Measurements from ENCODE around the gene VPS45. TPM values are rescaled to one million over a fixed set of nuclear protein-coding genes. Genes with fewer than 3 reads are reported as not detected.
A peak's percentile ranks its signal among the peaks of the same experiment; 100 is the strongest.

The VPS45 gene
- total RNA-seq, 6 donors from 2014 or later: 16.3 to 50.3 (median 30.8) TPM

DNA sequence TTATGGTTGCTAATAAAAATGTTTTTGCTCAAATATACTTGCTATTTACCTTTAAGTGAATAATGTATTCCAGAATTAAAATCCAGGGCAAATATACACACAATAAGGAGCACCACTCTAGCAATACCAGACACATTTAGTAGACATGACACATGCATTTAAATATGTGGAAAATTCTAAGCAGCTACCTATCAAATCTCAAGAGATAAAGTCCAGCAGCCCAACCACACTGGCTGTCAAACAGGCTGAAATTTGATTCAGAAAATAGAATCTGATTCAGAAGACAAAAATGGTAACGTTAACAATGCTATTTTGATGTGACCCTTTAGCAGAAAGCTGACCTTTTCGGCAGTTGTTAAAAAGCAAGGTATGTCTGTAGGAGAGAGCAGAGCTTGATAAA lies 124.4 kb downstream of the VPS45 start:
- 75 to 81% methylated on average over 2 of the region's 2 CpGs for WGBS, 2 donors
- no peaks in the 10 kb centered on the region for H3K36me3 ChIP-seq
- ATAC-seq (ENCODE audit: low FRiP score in 2 of 2): no peak

DNA sequence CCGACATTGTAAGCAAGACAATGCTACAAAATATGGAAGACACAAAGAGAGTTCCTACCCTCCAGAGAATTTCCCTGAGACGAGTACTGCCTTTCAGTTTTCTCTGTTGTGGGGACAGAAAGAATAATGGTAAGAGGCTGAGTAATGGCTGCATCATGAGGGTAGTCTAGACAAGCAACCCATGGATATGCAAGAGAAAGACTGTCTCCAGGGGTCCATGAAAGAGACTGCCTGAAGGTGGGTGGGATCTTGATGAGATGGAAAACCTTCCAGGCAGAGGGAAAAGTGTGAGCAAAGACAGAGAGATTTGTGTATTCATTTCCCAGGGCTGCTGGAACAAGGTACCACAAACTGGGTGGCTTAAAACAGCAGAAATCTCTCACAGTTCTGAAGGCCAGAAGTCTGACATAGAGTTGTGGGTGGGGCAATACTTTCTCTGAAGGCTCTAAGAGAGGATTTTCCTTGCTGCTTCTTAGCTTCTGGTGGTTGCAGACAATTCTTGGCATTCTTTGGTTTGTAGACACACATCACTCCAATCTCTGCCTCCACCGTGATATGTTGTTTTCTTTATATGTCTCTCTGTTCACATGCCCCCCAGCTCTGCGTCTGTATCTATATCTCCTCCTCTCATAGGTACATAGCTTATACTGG lies 126.9 kb downstream of the VPS45 start:
- 83 to 87% methylated on average over 4 of the region's 4 CpGs for WGBS, 2 donors
- TF ChIP-seq POLR2AphosphoS5 (IDR thresholded peaks at IDR 0.05) (no peak), POLR2A (IDR thresholded peaks at IDR 0.05) (no peak), EP300 (IDR thresholded peaks at IDR 0.05) (no peak), CTCF (IDR thresholded peaks at IDR 0.05) (no peak)

More for the DNA sequence above, 124.4 kb downstream of the VPS45 start:
- H3K27ac ChIP-seq: peak overlapping the region in 1 of 4 donors; percentile 42
- H3K27me3 ChIP-seq: no peaks in the 10 kb centered on the region
- H3K4me3 ChIP-seq: no peak overlapping the region
- H3K4me1 ChIP-seq: peaks cover 0 to 8% (median 6%) of the 10 kb centered on the region in 4 donors
- TF ChIP-seq EP300 (IDR thresholded peaks at IDR 0.05) (no peak), POLR2A (IDR thresholded peaks at IDR 0.05) (no peak), POLR2AphosphoS5 (IDR thresholded peaks at IDR 0.05) (no peak), CTCF (IDR thresholded peaks at IDR 0.05) (no peak)
- DNase-seq: no peak
- H3K9me3 ChIP-seq: no peaks in the 10 kb centered on the region

More for the DNA sequence above, 126.9 kb downstream of the VPS45 start:
- H3K27ac ChIP-seq: no peak overlapping the region
- DNase-seq (no peak), ATAC-seq (ENCODE audit: low FRiP score in 2 of 2) (no peak)
- H3K4me1 ChIP-seq: no peaks in the 10 kb centered on the region
- no peaks in the 10 kb centered on the region for H3K9me3 ChIP-seq
- no peak overlapping the region for H3K4me3 ChIP-seq
- no peaks in the 10 kb centered on the region for H3K27me3 ChIP-seq
- H3K36me3 ChIP-seq: no peaks in the 10 kb centered on the region

Other genes with a start within 250 kb of the VPS45 start
- 10 to 100 TPM; 11.1 to 23.0 (median 14.5) TPM for gene BOLA1, start 168.2 kb upstream of the VPS45 start, total RNA-seq
- 1 to 10 TPM in 3 of 6 donors, under 1 TPM in 3; 0.44 to 1.6 (median 0.98) TPM for gene SV2A, start 149.9 kb upstream of the VPS45 start, total RNA-seq
- gene SF3B4, start 140.0 kb upstream of the VPS45 start, total RNA-seq: 10 to 100 TPM in 5 of 6 donors, 1 to 10 TPM in 1; 9.4 to 49.1 (median 15.2) TPM
- 10 to 100 TPM in 4 of 6 donors, 1 to 10 TPM in 2; 5.9 to 19.9 (median 13.6) TPM for gene MTMR11, start 130.9 kb upstream of the VPS45 start, total RNA-seq
- gene OTUD7B, start 57.0 kb upstream of the VPS45 start, total RNA-seq: 10 to 100 TPM; 22.0 to 44.8 (median 29.8) TPM
- gene PLEKHO1, start 82.1 kb downstream of the VPS45 start, total RNA-seq: 100 to 1,000 TPM in 1 of 6 donors, 10 to 100 TPM in 5; 27.8 to 111 (median 61.9) TPM
- gene ANP32E, start 168.3 kb downstream of the VPS45 start, total RNA-seq: 10 to 100 TPM in 5 of 6 donors, 1 to 10 TPM in 1; 7.7 to 38.8 (median 27.9) TPM
- gene CA14, start 190.0 kb downstream of the VPS45 start, total RNA-seq: 1 to 10 TPM in 1 of 6 donors, under 1 TPM in 3, not detected in 2; 0.61 to 1.0 (median 0.63) TPM
- 100 to 1,000 TPM in 3 of 6 donors, 10 to 100 TPM in 3; 71.2 to 169 (median 101) TPM for gene APH1A, start 201.2 kb downstream of the VPS45 start, total RNA-seq
- gene C1orf54, start 205.0 kb downstream of the VPS45 start, total RNA-seq: 10 to 100 TPM in 1 of 6 donors, 1 to 10 TPM in 3, not detected in 2; 3.3 to 13.8 (median 7.3) TPM
- gene CIART, start 214.8 kb downstream of the VPS45 start, total RNA-seq: 10 to 100 TPM in 1 of 6 donors, 1 to 10 TPM in 5; 2.7 to 14.7 (median 7.5) TPM
- gene MRPS21, start 226.1 kb downstream of the VPS45 start, total RNA-seq: 10 to 100 TPM; 24.9 to 51.3 (median 38.3) TPM